Activated gamma-delta T cell treated with Interleukin-2 at 50 U/mL for 16 hours (primary cell): Measurements from ENCODE around the gene IQCH.
"Not testable (repeated sequence)": the region's sequence is repeated elsewhere in the genome, so short reads cannot be mapped to it uniquely, and the experiment has no call there.

Experiments used
- DNase-seq: peaks from one replicate; pipeline ENCODE4 v3.0.0-alpha.2; 2020

Gene IQCH

DNA sequence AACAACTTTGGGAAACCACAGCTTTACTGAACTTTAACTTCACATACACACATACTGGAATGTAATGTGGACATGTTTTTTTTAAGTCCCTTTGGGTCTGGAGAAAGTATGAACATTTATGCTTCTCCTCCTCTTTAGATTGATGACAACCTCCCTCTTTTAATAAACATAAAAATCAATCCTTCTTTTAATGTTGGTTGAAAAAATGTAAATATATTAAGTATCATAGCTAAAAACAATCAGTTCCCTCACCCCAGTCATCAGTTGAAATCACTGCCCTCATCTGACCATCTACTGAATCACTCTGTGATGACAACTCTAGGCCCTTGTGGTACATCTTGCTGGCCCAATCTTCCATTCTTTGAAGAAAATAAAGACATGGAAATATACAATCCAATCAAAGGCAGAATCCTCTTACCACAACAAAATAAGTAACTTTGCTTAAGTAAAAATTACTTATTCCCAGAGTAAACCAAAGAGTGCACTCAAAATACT, 6.5 kb upstream of the IQCH start:
- no peak for DNase-seq

- no peak for DNase-seq
Observed at GRCh38 chr15:67249830-67250229, 4.8 kb upstream of the IQCH start.

DNA sequence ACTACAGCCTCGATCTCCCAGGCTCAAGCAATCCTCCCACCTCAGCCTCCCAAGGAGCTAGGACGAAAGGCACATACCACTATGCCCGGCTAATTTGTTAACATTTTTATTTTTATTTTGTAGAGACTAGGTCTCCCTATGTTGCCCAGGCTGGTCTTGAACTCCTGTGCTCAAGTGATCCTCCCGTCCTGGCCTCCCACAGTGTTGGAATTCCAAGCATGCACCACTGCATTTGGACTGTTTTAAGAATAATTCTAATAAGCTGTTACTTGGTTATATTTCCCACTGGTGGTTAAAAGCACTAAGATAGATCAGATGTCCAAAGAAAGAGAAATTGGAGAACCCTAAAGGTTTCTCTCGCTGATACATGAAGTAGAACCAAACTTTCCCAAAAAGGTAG, 3.3 kb upstream of the IQCH start:
- no peak for DNase-seq

GRCh38 chr15:67253101-67253500, 1.5 kb upstream of the IQCH start:
- DNase-seq: no peak

DNA sequence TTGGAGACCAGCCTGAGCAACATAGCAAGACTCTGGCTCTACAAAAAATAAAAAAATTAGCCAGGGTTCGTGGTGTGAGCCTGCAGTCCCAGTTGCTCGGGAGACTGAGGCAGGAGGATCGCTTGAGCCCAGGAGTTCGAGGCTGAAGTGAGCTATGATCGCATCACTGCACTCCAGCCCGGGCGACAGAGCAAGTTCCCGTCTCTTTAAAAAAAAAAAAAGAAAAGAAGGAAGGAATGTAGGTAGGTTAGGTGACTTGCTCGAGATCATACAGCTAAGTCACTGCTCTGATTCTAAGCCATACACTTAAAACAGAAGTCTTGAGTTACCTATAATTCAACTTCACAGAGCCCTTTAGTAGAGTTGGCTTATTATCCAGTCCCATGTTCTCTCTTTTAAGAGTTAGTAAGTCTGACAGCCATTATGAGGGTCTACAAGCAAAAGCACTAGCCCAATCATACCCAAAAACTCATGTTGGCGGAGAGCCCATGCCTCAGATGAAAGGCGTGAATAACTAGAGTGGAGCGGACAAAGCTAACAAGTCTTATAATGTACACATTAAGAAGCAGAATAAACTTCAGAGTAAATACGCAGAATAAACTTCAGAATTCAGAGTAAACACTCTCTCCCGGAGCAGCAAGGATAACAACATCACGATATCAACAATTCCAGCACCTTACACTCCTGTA, 893 bp upstream of the IQCH start:
- no peak for DNase-seq

- no peak for DNase-seq
Observed at GRCh38 chr15:67256051-67256450, 1.5 kb downstream of the IQCH start.

GRCh38 chr15:67258412-67258811, 3.8 kb downstream of the IQCH start:
- not testable (repeated sequence) for DNase-seq

DNA sequence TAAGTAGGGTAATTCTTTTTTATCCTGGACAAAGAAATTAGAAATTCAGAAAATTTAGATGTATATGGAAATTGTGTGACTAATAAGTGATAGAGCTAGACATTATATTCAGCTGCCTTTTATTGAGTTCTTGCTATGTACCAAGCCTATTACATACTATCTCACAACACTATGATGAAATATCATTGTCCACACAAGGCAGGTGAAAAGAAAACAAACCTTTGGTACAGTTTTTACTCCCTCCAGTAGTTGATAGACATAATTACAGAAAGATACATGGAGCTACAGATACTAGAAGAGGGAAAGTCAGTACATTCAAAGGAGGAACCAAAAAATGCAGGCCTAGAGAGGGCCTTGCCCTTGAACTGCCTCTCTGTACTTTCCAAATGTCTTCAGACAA, 4.8 kb downstream of the IQCH start:
- no peak for DNase-seq

DNA sequence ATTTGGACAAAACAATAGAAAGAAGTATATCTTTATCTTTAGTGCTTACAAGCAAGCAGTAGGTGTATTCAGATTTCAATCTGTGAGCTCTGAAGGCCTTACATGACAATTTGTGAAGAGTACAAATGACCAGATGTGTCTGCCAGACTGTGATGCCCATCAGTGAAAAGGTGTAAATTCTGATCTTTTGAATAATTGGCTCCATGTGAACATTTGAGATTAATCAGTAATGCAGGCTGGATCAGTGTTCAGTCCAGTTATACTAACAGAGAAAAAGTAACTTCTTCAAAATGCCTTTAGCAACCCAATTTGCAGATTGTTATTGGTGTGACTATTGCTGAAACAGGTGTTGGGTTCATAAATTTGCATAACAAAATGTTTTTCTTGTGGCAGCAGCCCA, 5.2 kb downstream of the IQCH start:
- DNase-seq: no peak

GRCh38 chr15:67266870-67267269, 12.3 kb downstream of the IQCH start:
- DNase-seq: no peak

GRCh38 chr15:67267440-67267839, 12.9 kb downstream of the IQCH start:
- DNase-seq: no peak

DNA sequence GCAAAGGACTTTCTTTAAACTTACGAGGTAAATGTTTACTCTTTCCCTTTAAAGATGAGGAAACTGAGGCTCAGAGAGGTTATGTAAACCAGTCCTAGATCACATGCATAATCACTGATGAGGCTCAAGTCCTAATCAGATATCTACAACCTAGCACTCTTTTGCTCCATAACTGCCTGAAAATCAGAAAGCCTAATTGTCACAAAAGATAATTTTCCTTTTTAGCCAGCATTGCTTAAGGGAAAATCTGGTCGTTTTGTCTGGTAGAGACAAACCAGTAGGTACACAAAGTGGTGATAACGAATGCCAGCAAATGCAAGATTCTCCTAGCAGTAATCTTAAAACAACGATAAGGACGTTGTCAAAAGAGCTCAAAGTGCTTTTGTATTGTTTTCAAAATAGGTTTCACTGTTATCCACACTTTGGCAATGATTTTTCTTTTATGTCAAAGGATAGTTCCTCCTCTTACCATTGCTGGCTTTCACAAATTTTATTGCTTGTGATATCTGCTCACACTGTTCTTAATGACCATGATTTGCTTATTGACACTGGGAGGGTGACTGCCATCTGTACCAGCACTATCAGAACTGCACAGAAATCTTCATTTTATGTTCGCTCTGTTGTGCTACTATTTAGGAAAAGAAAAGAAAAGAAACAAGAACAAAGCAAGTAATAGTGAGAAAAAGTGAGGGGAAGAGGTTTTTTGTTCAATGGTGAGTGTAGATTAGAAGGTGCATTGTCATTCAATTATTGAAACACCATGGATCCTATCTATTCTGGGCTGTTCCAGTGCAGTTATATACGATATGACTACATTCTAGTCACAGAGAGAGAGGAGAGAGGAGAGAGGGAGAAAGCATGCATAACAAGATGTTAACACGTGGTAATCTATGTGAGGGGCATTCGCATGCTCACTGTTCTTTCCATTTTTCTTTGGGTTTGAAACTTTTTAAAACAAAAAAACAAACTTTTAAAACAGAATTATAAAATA, 13.7 kb downstream of the IQCH start:
- no peak for DNase-seq

DNA sequence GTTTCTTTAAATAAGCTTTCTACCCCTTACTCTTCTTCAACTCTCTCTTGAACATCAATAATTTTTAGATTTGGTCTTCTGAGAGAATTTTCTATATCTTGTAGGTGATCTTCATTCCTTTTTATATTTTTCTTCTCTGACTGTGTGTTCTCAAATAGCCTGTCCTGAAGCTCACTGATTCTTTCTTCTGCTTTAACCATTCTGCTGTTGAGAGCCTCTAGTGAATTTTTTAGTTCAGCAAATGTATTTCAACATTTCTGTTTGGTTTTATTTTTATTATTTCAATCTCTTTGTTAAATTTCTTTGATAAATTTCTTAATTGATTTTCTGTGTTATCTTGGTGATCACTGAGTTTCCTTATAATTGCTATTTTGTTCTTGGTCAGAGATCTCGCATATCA, 19.6 kb downstream of the IQCH start:
- no peak for DNase-seq

- no peak for DNase-seq
Observed at GRCh38 chr15:67276666-67277065, 22.1 kb downstream of the IQCH start.

GRCh38 chr15:67280217-67280616, 25.6 kb downstream of the IQCH start:
- DNase-seq: no peak

- DNase-seq: no peak
Observed at GRCh38 chr15:67281714-67282113, 27.1 kb downstream of the IQCH start.

- DNase-seq: not testable (repeated sequence)
Observed at GRCh38 chr15:67285625-67286024, 31.0 kb downstream of the IQCH start.

DNA sequence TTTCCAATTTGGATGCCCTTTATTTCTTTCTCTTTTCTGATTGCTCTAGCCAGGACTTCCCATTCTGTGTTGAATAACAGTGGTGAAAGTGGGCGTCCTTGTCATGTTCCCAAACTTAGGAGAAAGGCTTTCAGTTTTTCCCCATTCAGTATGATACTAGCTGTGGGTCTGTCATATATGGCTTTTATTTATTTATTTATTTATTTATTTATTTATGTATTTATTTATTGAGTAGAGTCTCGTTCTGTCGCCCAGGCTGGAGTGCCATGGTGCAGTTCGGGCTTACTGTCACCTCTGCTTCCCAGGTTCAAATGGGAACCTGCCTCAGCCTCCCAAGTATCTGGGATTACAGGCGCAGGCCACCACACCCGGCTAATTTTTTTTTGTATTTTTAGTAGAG, 31.8 kb downstream of the IQCH start:
- DNase-seq: not testable (repeated sequence)

DNA sequence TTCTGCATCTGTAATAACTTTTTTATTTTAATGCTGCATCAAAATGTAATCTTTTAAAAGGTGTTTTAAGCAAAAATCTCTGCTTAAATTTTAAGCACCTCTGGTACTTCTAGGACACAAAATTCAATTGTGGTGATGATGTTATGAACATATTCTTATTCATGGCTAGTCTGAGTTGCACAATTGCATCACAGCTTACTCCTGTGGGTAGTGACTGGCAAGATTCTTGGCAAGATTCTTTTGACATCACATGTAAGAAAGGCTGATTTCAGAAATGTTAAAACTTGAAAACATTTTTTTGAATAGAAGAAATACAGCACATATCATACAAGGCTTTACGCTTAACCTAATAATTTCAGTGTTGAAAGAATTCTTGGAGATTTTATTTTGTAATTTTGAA, 35.7 kb downstream of the IQCH start:
- DNase-seq: no peak

GRCh38 chr15:67296188-67296587, 41.6 kb downstream of the IQCH start:
- no peak for DNase-seq

- no peak for DNase-seq
Observed at GRCh38 chr15:67296684-67297083, 42.1 kb downstream of the IQCH start.

DNA sequence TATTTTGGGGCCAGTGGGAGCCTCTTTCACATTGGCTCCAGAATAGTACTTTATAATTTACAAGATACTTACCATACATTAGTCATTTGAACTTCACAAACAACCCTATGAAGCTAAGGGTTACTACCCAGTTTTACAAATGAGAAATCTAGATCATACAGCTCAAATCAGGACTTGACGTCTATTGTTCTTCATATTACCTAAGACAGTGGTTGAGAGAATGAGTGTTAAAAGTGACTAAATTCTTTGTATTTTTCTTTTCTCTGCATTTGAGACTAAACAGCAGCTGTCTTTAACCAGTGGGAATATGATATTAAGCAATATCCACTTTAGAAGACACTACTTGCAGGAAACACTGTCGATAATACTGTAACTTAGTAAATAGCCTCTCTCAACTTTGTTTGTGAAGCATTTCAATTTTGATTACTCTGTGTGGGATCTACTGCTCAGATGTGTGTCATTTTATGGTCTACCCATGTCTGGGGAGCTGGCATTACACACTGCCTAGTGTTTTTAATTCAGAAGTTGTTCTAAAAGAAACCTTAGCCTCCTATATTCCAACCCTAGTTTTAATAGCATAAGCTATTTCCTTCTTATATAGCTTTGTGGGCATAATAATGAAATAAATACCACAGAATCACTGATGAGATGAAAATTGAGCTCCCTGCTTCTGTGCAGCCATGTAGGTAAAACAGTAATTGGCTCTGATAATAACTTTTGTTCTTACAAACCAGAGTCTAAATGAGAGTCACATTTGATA, 45.9 kb downstream of the IQCH start:
- DNase-seq: no peak
